Measurements from ENCODE around the gene RABEPK.

- TF ChIP-seq CTCF (IDR thresholded peaks at IDR 0.05), result no peak
- TF ChIP-seq POLR2A (IDR thresholded peaks at IDR 0.05), result no peak
These were observed 38.0 kb downstream of the RABEPK start for GRCh38 chr9:125238127-125238914.
